ENCODE data around the gene ZNF474. TPM values are rescaled to one million over a fixed set of nuclear protein-coding genes. Genes with fewer than 3 reads are reported as not detected.
A peak's percentile ranks its signal among the peaks of the same experiment; 100 is the strongest.

The ZNF474 gene
- total RNA-seq, 3 donors from 2014 or later, result 0.33 to 0.48 (median 0.44) TPM

DNA sequence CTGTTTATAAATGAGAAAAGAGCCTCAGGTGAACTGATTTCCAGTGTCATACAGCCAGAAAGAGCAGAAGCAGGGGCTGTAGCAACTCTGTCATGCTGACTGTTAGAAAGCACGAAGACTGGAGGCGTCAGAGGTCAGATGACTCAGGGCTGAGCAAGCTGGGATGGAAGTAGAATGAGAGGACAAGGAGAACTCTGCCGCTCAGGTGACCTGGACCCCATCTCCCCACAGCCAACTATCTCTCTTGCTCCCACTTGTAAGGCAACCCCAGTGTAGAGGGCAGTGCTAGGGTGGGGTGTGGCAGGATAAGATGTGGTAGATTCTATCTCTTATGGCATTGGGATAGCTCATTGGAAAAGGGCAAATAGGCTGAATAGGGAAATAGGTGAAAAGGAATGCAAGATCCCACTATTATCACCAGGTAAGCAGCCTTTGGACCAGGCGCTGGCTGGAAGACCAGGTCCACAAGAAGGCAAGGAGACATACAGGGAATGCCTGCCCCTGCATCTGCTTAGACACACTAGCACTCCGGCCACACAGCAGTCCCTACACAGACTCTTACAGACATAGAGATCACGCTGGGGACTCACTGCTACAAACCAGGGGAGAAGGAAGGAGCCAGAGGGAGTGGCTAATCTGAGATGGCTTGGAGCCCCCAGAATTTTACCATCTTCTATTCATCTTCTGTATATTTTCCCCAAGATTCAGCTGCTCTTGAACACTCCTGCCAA lies 30.1 kb upstream of the ZNF474 start:
- DNase-seq (ENCODE audit: low spot score in 2 of 2), result no peak
- H3K27me3 ChIP-seq, result no peaks in the 10 kb centered on the region
- H3K9me3 ChIP-seq, result no peaks in the 10 kb centered on the region
- H3K27ac ChIP-seq, result no peak overlapping the region
- intact Hi-C loops (cut with DNase I; ENCODE audit: low total_unique reads), result no loop called here
- no peak overlapping the region for H3K4me3 ChIP-seq
- H3K4me1 ChIP-seq, result no peaks in the 10 kb centered on the region
- H3K36me3 ChIP-seq, result no peaks in the 10 kb centered on the region
- no peak for TF ChIP-seq POLR2AphosphoS5 (IDR thresholded peaks at IDR 0.05)
- no peak for TF ChIP-seq POLR2A (IDR thresholded peaks at IDR 0.05)
- TF ChIP-seq, protein P1, sequence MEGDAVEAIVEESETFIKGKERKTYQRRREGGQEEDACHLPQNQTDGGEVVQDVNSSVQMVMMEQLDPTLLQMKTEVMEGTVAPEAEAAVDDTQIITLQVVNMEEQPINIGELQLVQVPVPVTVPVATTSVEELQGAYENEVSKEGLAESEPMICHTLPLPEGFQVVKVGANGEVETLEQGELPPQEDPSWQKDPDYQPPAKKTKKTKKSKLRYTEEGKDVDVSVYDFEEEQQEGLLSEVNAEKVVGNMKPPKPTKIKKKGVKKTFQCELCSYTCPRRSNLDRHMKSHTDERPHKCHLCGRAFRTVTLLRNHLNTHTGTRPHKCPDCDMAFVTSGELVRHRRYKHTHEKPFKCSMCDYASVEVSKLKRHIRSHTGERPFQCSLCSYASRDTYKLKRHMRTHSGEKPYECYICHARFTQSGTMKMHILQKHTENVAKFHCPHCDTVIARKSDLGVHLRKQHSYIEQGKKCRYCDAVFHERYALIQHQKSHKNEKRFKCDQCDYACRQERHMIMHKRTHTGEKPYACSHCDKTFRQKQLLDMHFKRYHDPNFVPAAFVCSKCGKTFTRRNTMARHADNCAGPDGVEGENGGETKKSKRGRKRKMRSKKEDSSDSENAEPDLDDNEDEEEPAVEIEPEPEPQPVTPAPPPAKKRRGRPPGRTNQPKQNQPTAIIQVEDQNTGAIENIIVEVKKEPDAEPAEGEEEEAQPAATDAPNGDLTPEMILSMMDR (IDR thresholded peaks at IDR 0.05), result no peak

DNA sequence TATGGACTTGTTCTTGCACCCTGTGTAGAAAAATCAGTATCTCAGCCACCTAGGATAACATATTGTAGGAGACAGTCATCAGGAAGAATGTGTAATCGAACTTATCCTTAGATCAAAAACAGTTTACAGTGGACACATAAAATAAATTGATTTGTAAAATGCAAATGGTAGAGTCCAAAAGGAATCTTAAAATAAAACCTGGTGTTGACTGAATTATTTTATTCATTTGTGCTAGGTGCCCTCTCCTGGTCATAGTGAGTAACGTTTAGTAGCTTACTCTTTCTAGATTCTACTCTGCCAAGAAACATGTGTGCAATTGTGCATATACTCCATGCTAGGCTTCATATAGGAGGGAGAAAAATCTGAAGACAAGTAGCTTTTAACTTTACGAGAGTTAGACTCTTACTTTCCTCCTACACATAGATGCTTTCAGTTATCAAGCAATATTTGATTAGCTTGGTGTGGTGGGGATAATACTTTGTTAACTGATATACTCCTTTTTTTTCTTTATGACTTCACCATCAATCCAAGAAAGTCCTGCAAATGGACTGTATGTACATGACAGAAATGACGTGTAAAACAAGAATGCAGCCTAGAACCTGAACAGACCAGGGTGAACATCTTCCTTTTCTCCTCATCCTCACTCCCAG lies 27.6 kb upstream of the ZNF474 start:
- no peaks in the 10 kb centered on the region for H3K36me3 ChIP-seq
- H3K9me3 ChIP-seq, result no peaks in the 10 kb centered on the region
- intact Hi-C loops (cut with DNase I; ENCODE audit: low total_unique reads), result no loop called here
- H3K4me3 ChIP-seq, result no peak overlapping the region
- H3K4me1 ChIP-seq, result no peaks in the 10 kb centered on the region
- no peaks in the 10 kb centered on the region for H3K27me3 ChIP-seq
- H3K27ac ChIP-seq, result no peak overlapping the region
- no peak for TF ChIP-seq POLR2A (IDR thresholded peaks at IDR 0.05)
- no peak for TF ChIP-seq POLR2AphosphoS5 (IDR thresholded peaks at IDR 0.05)
- TF ChIP-seq, protein P1 (IDR thresholded peaks at IDR 0.05), result peak; percentile 14 to 58 (median 40)
- DNase-seq (ENCODE audit: low spot score in 2 of 2), result no peak

DNA sequence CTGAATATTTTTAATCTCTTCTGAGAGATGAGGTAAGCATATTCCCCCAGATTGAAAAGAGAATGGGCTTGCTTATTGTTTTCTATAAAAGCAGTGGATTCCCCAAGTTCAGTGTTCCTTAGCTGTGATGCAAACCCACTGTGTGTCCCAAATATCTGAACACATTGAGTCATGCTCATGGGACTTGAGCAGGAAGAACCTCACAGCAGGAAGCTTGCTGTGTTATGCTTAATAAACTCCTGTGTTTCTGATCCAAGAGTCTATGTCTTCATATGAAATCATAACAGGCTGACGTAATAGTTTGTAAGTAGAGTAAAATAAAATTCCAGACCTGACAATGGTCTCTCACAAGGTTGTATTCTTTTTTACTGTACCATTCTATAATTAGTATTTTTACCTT lies 26.5 kb upstream of the ZNF474 start:
- DNase-seq (ENCODE audit: low spot score in 2 of 2), result no peak
- no peaks in the 10 kb centered on the region for H3K36me3 ChIP-seq
- intact Hi-C loops (cut with DNase I; ENCODE audit: low total_unique reads), result no loop called here
- TF ChIP-seq POLR2A (IDR thresholded peaks at IDR 0.05) (no peak), POLR2AphosphoS5 (IDR thresholded peaks at IDR 0.05) (no peak)
- TF ChIP-seq, protein P1 (IDR thresholded peaks at IDR 0.05), result no peak
- no peaks in the 10 kb centered on the region for H3K9me3 ChIP-seq
- H3K4me3 ChIP-seq, result no peak overlapping the region
- no peaks in the 10 kb centered on the region for H3K27me3 ChIP-seq
- H3K4me1 ChIP-seq, result no peaks in the 10 kb centered on the region
- no peak overlapping the region for H3K27ac ChIP-seq

DNA sequence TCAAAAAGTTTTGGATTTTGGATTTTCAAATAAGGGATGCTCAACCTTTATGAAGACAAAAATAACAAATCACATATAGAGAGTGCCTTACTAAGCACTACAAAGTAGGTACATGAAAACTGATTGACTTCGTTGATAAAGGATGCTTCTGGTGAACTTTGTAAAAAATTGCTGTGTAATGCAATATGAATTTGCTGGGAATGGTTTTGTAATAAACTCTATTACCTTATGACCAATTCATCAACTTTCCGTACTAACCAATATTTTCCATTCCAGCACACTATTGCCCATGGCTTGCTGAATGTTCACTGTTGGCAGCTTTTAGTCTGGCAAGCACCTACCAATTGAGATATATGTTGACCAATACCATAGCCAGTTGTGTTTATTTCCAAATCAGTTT lies 23.4 kb upstream of the ZNF474 start:
- Histone ChIP-seq H3K9me3 (no peaks in the 10 kb centered on the region), H3K4me3 (no peak overlapping the region), H3K27ac (no peak overlapping the region), H3K4me1 (no peaks in the 10 kb centered on the region), H3K36me3 (no peaks in the 10 kb centered on the region), H3K27me3 (no peaks in the 10 kb centered on the region)
- TF ChIP-seq POLR2A (IDR thresholded peaks at IDR 0.05), result no peak
- TF ChIP-seq, protein P1 (IDR thresholded peaks at IDR 0.05), result no peak
- no peak for TF ChIP-seq POLR2AphosphoS5 (IDR thresholded peaks at IDR 0.05)
- no peak for DNase-seq (ENCODE audit: low spot score in 2 of 2)
- intact Hi-C loops (cut with DNase I; ENCODE audit: low total_unique reads), result no loop called here

DNA sequence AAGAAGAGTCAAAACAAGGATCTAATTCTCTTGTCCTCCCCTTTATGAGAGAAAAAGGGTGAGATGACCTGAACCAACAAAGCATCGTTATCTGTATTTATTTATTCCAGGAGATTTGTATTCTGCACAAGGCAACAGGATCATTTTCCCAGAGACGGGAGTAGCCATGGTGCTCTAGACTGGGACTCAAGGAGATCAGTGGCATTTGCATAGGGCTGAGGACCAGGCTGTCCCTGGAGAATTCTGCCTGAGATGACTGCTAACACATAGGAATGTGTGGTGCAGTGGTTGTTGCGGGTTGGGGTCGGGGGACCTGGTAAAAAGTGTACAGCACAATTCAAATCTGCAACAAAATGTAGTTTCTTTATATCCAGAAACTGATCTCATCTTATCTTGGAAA lies 22.3 kb upstream of the ZNF474 start:
- H3K9me3 ChIP-seq, result no peaks in the 10 kb centered on the region
- H3K36me3 ChIP-seq, result no peaks in the 10 kb centered on the region
- H3K27ac ChIP-seq, result no peak overlapping the region
- H3K4me1 ChIP-seq, result no peaks in the 10 kb centered on the region
- H3K4me3 ChIP-seq, result no peak overlapping the region
- DNase-seq (ENCODE audit: low spot score in 2 of 2), result no peak
- H3K27me3 ChIP-seq, result no peaks in the 10 kb centered on the region
- intact Hi-C loops (cut with DNase I; ENCODE audit: low total_unique reads), result no loop called here
- no peak for TF ChIP-seq POLR2A (IDR thresholded peaks at IDR 0.05)
- TF ChIP-seq, protein P1 (IDR thresholded peaks at IDR 0.05), result no peak
- TF ChIP-seq POLR2AphosphoS5 (IDR thresholded peaks at IDR 0.05), result no peak
